PFSK-1 (cell line): ENCODE results near the gene LCE6A.

Source experiments
- POLR2AphosphoS5 ChIP-seq: IDR thresholded peaks from 2 replicates; pipeline ENCODE4 v1.6.1; 2012; ENCODE audit warnings: low read depth, mild to moderate bottlenecking, control low read depth, low read length, moderate library complexity
- REST ChIP-seq, 2 experiments: IDR thresholded peaks; 2 replicates each; pipeline versions ENCODE4 v1.6.1 to v1.8.0; 2011 to 2012; ENCODE audit warnings: low read depth in 2 of 2, low read length in 2 of 2, control low read depth in 1 of 2, inconsistent platforms in 1 of 2, mild to moderate bottlenecking in 1 of 2, moderate library complexity in 1 of 2; ENCODE audit not compliant: insufficient read depth in 1 of 2

GRCh38 chr1:152878042-152878441, 35.4 kb downstream of the LCE6A start, which contains the start of gene SMCP:
- no peak for TF ChIP-seq POLR2AphosphoS5
- no peak for TF ChIP-seq REST (IDR thresholded peaks at IDR 0.05; ENCODE audit: insufficient read depth in 1 of 2, low read depth in 2 of 2, low read length in 2 of 2)
